ENCODE results near the gene ASCC1.
A peak's percentile ranks its signal among the peaks of the same experiment; 100 is the strongest.
"Not testable (repeated sequence)": the region's sequence is repeated elsewhere in the genome, so short reads cannot be mapped to it uniquely, and the experiment has no call there.

The ASCC1 gene, protein sequence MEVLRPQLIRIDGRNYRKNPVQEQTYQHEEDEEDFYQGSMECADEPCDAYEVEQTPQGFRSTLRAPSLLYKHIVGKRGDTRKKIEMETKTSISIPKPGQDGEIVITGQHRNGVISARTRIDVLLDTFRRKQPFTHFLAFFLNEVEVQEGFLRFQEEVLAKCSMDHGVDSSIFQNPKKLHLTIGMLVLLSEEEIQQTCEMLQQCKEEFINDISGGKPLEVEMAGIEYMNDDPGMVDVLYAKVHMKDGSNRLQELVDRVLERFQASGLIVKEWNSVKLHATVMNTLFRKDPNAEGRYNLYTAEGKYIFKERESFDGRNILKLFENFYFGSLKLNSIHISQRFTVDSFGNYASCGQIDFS

DNA sequence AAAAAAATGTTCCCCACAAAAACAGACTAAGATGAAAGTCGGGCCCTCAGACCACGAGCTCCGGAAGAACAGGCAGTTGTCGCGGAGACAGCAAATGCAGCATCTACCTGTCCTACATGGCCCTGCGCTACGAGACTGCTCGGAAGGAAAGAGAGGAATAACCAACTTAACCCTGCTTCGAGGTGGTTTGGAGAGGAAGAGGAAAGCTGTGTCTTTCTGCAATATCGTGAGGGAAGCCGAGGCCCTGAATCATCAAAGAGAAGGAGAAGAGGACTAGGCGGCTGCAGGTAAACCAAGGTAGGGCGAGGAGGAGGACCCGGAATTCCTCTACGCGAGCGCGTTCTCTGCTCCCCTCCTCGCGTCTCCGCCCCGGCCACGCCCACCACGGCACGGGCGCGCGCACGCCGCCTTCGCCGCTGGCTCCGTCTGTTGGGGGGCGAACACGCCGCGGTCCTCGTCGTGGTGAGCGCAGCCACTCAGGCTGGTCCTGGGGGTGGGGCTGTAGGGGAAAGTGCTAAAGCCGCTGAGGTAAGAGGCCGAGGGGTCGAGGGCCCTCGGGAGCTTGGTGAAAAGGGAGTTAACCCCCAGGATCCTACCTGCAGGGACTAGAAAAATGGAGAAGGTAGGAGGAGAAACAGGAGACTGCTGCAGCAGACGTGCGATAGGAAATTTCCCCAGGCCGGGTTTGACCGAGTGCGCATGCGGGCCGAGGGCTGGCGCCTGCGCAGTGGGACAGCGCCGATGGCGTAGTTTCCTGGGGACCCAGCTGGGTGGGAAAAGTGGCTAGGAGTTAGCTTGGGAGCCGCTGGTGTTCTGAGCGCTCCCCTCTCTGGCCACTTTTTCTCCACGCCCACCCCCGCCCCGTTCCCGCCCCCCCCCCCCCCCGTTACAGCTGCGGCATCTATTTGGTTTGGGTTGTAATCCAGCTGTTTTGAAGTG, at the start of gene ASCC1, which contains the start of gene ANAPC16:
TSS of gene ASCC1 (minus strand) at position 666 of the 939 bp plus-strand sequence. CDS start 2,978 bp downstream, outside the sequence.
TSS of gene ANAPC16 (plus strand) at position 402 of the 939 bp plus-strand sequence. CDS start 7,903 bp downstream, outside the sequence.
- DNase-seq, result peak; percentile 99

DNA sequence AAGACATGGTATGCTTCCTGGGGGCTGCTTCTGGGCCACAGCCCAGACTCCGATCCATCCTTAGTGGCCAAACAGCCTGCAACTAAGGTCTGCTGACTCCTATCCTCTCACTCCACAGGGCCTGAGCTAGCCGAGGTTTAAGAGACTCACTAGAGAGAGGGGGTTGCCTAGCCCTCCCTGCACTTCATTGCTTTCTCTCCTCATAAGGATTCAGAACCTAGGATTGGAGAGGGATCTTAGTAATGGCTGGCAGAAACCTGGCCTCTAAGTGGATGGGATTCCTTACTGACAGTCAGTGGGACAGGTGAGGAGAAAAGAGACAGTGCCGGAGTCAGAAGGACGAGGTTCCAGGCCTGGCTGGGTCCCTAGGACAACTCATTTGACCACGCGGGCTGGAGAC, 49.4 kb upstream of the ASCC1 start:
- DNase-seq, result no peak

DNA sequence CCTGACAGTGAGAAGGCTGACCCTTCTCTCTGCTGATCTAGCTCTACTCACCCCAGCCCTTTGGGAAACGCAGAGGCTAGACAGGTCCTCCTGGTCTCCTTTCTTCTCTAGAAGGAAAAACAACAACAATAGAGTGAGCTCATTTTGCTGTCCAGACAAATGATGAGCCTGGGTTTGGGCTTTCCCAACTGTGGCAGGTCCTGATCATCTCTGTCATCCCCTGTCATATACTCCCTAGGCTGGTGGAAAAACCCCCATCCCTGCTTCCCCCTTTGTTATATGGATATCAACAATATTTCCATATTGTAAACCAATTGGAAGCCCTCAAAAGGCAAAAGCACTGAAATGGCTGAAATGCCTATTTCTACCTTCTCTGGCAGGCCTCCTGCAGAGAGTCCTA, 48.5 kb upstream of the ASCC1 start:
- no peak for DNase-seq

DNA sequence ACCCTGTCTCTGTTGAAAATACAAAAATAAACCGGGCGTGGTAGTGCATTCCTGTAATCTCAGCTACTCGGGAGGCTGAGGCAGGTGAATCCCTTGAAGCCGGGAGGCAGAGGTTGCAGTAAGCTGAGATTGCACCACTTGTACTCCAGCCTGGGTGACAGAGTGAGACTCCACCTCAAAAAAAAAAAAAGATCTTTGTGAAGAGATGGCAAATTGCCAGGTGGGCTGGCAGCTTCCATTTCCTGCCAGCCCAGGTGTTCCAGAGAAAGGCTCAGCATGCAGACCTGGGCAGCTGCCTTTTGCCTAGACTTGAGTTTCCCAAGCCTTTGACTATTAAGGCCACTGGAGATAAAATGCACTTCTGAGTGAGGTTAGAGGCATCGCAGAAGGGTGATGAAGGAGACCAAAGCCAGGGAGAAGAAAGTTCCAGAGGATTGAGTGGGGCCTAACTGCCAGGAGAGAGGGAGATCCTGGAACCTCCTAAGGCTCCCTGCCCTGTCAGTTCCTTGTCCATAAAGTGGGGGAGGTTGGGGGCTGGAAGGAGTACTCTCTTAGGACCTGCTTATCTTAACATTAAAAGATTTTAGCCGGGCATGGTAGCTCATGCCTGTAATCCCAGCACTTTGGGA, 47.7 kb upstream of the ASCC1 start:
- DNase-seq, result no peak

DNA sequence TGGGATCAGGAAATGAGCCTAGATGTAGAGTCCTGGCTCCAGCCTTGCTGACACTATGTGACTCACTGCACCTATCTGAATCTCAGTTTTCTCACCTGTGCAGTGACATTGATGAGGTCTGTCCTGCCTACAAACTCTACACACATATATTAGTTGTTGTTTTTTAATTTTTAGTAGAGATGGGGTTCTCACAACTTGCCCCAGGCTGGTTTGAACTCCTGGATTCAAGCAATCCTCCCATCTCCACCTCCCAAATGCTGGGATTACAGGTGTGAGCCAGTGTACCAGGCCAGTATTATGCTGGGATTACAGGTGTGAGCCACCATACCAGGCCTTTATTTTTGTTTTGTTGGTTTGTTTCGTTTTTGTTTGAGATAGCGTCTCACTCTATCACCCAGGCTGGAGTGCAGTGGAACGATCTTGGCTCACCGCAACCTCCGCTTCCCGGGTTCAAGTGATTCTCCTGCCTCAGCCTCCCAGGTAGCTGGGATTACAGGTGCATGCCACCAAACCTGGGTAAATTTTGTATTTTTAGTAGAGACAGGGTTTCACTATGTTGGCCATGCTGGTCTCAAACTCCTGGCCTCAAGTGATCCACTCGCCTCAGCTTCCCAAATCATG, 45.8 kb upstream of the ASCC1 start:
- DNase-seq, result no peak

DNA sequence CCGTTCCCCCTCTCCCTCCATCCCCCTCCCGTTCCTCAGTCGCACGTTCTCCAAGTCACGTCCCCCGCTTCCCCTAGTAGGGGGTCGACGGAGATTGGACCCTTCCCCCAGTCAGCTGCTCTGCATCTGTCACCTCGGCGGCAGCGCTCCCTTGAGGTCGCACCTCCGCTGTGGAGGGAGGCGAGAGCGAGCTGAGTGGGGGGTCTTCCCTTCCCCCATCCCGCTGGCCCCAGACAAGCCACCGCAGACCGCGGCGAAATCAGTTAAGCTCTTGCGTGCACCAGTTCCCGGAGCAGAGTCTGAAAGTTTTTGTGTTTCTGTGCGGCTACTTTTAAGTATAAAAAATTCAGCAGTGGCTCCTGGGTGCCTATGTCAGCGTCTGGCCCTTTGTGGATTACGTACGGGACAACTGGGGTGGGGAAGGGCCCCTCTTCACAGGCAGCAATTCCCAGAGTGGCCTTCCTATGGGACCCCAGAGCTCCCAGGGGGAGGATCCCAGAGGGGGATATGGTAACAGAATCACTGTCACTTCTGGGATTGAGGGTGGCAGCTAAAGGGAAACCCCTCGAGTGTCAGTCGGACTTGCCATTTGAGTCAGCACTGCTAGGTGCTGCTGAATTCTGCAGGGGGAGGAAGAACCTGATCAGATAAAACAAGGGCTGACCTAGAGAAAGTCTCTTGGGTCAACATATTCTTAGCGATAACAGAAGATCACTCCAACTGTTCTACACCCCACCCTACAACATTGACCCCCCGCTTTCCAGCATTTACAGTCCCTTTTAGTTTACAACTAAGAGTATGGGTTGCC, 45.1 kb upstream of the ASCC1 start:
- no peak for DNase-seq

DNA sequence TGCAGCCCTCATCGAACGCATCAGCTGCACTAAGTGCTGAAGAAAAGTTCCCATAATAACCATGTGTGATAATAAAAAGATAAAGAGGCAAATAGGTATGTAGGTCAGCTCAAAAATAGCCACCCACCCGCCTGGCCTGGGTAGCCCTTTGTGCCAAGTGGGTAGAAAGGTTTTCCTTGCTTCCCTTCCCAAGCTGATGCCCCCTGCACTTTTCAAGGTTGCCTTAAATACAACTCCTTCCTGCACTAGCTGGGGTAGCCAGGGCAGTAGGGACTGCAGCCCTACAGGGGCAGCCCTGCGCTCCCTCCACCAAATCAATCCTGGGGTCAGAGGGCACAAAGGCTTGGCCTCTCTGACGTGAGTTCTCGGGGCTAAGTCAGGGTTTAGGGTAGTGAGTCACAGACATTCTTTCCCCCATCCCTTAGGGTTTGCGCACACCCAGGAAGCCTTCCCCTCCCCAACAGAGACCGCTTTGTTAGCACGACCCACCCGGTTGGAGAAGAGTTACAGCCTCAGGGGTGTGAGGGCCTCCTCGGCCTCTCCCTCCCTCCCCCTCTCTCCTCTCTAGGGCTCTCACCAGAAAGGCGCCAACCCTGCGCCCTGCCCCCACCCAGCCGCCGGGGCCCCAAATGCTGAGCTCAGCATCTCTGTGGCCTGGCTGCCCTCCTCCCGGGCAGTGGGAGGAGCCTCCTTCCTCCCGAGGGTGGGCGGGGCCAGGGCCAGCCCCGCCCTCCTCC, 44.3 kb upstream of the ASCC1 start:
- peak; percentile 98 for DNase-seq

DNA sequence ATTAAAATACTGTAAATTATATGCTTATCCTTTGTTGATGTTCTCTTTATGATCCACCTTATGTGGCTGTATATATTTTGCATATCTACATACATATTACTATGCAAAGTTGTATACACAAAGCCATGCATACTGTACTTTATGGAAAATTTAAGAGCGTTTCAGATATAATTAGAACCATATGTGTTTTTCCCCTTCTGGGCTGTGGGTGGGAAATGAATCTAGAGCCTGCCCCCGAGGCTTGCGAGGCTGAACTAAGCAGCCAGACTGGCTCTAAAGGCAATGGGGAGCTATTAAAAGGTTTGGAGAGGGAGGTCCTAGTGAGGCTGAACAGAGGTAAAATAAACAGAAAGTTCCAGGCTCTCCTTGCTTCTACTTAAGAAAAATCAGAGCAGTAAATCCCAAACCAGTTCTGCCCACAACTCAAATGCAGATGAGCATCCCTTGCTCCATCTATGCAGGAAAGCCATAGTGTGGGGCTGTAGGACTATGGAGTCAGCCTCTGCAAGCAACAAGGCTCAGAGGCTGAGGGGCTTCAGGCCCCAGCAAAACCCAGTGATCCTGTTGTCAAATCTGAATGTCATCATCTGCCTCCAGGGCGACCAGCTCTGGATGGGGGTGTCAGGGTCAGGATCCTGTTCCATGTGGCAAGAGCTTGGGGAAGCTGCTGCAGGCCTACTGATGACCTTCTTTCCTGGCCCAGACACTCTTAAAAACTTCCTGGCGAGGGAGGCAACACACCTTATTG, 43.6 kb upstream of the ASCC1 start:
- DNase-seq, result peak; percentile 74

DNA sequence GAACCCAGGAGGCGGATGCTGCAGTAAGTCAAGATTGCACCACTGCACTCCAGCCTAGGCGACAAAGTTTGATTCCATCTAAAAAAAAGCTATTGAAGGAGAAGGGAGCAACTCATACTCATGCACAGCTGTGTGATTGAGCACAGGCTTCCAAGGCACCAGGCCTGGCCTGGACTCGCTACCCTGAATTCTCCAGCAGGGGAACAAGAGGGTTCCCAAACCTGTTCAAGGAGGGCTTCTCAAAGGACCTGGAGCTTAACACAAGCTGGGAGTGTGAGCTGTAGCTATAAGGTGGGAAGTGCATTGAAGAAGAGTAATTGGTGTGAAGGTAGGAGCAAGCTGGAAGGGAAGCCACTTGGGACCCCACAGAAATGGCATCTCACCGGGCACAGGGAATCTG, 42.5 kb upstream of the ASCC1 start:
- DNase-seq, result no peak

DNA sequence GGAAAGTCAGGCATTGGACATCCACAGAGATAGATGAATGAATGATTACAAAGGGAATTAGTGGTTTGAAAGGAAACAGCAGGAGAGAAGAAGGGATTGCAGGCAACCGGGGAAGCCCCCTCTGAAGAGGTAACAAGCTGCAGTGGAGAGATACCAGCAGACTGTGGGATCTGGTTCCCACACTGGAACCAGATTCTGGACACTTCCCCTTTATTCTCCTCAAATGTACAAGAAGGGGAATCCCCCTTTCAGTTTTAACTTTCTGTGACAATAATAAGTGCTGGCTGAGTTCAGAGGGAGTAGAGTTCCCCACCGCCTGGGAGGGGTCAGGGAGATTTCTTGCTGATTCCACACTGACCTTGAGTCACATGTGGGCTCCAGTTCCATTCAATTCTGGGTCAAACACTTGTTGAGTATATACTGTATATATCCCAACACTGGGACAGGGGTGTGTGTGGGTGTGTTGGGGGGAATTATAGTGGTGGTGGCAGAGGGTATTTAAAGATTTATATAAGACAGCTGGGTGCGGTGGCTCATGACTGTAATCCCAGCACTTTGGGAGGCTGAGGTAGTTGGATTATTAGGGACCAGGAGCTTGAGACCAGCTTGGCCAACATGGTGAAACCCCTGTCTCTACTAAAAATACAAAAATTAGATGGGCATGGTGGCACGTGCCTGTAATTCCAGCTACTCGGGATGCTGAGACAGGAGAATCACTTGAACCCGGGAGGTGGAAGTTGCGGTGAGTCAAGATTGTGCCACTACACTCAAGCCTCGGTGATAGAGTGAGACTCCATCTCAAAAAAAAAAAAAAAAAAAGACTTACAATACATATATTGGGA, 41.2 kb upstream of the ASCC1 start:
- DNase-seq, result no peak

DNA sequence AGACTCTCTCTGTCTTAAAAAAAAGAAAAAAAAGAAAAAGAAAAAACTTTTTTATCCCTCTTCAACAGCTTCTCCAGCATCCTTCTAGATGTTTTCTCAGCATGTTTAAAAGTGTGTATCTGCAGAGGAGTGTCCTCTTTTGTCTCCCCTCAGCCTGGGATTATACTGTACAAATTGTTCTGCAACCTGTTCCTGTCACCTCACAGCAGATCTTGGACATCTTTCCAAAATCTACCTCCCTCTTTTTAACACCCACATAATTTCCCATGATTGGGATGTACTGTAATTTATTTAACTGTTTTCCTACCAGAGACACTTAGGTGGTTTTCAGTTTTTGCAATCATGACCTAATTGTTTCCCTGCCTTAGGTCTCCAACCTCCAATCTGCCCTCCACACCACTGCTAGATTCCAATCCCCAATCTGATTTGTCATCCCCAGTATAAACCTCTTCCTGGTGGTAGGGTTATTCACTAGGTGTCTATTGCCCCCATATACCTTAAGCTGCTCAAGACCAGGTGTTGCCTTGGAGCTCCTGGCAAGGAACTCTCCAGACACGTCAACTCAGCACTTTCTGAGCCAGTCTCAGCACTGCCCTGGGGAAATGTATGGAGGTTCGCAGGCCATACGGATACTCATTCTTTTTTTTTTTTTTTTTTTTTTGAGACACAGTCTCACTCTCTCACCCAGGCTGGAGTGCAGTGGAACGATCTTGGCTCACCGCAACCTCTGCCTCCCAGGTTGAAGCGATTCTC, 40.1 kb upstream of the ASCC1 start:
- no peak for DNase-seq

DNA sequence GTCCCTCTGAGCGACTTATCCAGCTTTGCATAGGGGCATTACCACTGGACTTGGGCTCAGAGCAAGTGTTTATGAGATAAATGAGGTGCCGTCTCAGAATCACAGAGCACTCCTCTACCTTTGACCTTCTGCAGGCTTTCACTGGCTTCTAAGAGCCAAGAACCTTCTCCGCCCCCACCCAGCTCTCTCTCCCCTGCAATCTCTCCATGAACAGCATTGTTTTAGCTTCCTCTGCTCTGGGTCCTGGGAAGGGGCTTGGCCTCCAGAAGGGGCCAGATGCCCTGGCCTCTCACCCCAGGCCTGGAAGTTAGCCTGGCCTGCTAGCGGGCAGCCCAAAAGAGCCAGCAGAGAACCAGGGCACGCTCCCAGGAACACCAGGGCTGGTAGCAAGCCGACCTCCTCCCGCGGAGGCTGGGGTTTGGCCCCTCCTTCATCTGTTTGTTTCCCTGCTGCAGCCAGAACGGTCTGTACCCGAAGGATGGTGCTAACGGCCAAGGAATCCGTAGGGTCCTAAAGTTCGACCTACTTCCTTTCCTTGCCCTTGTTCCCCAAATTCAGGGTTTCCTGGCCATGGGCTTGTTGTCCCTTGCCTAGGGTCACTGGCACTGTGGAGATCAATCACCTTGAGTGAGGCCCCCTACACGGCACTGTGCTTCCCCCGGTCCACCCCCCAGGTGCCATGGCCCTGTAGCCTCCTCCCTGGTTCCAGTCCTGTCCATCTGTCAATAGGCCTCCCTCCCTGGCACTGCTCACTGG, 38.9 kb upstream of the ASCC1 start:
- peak; percentile 88 for DNase-seq

DNA sequence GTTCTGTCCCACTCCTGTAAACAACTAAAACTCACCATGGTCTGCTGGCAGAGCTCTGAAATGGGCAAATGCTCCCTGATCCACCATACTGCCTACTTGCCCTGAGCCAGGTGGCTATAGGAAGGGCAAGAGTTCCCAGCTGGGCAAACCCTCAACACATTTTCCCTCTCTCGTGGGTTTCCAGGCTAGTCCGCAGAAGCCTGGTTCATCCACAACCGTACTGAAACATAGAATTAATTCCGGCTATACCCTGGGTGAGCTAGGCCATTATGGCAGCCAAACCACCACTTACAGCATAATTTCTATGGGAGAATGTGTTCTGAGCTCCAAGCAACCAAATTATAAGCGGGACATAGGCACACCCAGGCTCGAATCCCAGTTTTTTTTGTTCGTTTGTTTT, 37.5 kb upstream of the ASCC1 start:
- no peak for DNase-seq

DNA sequence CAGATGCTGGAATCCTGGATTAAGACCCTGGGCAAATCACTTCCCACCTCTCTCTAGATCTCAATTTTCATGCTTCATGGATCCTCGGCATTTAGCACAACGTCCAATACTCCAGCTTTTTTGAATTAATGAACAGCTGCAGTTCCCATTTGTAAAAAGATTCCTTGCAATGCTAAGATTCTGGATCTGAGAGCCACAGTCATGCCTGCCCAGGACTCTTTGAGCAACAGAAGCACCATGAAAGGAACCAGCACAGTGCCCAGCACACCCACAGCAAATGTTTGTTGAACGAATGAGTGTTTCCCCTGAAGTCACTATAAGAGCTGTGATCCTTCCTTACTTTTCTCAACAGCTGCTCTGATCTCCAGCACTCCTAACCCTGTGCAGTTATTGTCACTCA, 36.9 kb upstream of the ASCC1 start:
- no peak for DNase-seq

DNA sequence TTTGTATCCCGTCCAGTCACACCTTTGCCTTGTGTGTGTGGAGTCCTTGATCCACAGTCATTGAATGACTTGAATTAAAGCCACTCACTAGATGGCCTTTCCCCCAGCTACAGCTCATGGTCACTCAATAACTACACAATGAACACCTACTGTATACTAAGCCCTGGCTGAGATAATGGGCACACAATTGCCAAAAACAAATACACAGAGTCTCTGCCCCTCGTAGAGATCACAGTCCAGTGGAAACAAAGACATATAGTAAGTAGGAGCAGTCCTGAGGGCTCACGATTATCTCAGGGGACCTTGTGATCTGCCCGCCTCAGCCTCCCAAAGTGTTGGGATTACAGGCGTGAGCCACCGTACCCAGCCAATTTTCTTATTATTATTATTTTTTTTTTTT, 35.6 kb upstream of the ASCC1 start:
- DNase-seq, result no peak

DNA sequence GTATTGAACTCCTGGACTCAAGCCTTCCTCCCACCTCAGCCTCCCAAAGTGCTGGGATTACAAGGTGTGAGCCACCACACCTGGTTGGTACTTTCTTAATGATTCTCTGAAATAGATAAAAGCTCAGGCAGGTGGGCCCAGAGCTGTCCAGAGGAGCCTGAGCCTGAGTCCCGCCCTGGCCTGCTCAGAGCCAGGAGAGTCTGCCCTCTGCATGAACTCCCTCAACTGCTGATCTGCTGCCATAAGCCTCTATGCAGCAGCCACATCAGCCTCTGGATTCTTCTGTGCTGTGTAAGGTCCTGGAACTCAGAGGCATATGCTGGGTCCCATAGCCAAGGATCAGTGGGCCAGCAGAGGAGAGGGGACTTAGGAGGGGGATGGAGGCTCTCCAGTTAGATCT, 34.6 kb upstream of the ASCC1 start:
- DNase-seq, result no peak

DNA sequence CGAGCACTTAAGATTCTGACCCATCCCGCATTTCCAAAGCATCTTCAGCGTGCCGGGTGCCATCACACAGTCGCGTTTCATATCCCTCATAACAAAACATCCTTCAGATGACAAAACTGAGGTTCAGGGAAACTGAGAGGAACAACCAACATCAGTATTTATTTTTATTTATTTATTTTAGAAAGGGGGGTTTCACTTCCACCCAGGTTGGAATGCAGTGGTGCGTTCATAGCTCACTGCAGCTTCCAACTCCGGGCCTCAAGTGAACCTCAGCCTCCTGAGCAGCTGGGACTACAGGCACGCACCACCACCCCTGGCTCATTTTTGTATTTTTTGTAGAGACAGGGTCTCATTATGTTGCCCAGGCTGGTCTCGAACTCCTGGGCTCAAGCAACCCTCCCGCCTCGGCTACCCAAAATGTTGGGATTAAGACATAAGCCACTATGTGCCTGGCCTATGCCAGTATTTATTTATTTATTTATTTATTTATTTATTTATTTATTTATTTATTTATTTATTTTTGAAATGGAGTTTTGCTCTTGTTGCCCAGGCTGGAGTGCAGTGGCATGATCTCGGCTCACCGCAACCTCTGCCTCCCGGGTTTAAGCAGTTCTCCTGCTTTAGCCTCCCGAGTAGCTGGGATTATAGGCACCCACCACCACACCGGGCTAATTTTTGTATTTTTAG, 33.2 kb upstream of the ASCC1 start:
- not testable (repeated sequence) for DNase-seq

All from eye (tissue), 1 donor.